GM19455 (cell line): Measurements from ENCODE around the gene FAM76A.
A peak's percentile ranks its signal among the peaks of the same experiment; 100 is the strongest.

ENCODE experiments used
- ATAC-seq: cut with Tn5 transposase; IDR thresholded peaks from one replicate; pipeline ENCODE4 v1.9.1; 2021; ENCODE audit not compliant: unreplicated experiment

Gene FAM76A

DNA sequence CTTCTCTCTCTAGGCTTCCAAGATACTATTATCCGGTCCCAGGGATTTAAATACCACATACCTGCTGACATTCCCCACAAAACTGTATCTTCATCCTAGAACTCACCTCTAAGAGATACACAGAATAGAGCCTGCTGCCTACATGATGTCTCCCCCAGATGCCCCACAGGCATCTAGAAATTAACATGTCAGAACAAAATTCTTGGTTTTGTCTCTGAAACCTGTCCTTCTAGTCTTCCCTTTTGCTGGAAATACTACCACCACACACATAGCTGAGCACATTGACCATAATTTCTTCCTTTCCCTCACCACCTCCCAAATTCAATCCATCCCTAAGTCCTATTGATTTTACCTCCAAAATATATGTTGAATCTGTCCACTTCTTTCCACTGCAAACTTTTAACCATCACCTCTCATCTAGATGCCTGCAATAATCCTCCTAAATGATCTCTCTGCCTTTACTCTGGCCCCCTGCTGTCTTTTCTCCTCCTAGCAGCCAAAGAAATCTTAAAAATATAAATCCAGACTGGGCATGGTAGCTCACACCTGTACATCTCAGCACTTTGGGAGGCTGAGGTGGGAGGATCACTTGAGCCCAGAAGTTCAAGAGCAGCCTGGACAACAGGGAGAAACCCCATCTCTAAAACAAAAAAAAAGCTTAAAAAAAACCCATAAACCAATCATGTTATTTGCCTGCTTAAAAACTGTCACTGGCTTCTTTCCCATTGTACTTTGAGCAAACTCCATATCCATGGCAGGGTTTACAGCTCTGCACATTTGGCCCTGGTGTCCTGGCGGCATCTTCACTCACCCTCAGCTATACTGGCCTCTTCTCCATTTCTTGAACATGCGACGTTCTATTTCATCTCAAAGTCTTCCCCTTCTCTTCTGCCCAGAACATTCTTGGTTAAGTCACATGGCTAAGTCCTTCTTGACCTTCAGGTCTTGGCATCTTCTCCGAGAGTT lies 6.2 kb upstream of the FAM76A start:
- ATAC-seq, result no peak

DNA sequence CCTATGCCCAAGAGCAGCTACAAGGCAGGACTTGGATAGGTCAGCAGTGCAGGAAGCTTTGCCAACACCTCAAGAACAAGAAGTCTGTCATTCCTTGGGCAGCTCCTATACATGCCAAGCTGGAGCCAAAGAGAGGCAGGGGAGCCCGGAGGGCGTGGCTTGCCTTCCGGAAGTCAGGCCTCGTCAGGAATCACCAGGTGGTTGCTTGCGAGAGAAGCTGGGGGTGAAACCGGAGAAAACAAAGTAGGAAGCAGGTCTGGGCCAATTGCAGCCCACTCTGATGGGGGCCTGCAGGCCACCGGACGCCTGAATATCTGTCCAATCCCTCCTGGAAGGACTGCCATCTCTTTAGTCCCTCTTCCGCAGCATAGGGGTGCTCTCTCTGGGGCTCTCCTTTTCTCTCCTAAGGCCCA lies 794 bp upstream of the FAM76A start:
- ATAC-seq, result no peak

DNA sequence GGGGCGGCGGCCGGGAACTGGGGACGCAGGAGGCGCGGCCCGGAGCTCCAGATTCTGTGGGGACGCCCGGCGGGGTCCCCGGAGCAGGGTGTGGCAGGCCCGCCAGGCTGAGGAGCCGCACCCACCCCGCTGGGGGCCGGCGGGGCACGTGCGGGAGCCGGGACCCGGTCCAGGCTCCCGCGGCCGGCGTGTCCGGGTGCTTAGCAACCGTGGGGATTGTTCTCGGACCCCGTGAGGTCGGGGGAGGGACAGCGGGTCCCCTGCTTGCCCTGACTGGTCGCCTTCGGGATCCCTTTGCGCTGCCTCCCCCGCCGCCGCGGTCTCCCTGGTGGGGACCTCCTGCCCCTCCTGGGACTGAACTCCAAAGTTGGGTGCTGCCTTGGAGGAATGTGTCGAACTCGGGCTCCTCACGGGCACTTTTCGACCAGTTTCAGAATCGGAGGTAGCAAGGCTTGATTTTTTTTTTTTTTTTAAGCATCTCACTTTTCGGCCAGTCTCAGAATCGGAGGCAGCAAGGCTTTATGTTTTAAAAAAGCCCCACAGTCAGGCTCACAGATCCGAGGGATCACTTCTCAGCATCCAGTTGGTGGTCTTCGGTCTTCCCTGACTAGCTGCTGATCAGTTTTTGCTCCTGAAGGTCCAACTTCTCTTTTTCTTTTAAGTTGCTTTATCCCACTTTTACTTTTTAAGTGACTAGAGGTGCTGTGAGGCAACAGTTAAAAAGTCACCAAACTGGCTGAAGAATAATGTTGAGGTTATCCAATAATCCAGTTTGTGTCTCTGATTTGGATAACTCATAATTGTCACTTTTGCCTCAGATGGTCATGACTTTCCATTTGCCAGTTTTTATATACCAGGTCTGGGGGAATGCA lies 648 bp downstream of the FAM76A start:
- peak; percentile 29 for ATAC-seq

DNA sequence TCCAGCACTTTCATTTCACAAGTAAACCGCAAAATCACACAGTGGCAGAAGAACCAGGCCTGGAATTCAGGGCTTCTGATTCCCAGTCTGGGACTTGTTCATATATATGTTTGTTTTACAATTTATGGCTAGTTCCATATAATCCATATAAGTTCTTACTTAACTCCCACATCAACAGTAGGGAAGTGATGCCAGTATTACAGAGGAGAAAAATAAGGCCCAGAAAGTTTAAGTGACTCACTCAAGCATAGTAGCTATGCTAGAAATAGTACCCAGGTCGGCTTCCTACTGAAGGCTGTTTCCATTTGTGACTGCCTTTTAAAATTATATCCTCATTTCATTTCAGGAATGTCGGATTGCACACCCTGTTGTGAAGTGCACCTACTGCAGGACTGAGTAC lies 1.4 kb downstream of the FAM76A start:
- no peak for ATAC-seq

DNA sequence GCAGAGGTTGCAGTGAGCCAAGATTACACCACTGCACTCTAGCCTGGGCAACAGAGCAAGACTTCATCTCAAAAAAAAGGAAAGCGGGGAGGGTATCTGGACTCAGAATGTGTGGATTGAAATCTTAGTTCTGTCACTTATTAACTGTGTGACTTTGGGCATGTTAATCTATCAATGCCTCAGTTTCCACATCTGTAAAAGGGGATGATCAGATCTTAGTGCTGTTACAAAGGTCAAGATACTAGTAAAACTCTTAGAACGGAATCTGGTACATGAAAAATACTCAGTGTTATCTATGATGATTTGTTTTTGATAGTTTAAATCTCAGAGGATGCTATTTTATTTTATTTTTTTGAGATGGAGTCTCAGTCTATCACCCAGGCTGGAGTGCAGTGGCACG lies 10.5 kb downstream of the FAM76A start:
- no peak for ATAC-seq

DNA sequence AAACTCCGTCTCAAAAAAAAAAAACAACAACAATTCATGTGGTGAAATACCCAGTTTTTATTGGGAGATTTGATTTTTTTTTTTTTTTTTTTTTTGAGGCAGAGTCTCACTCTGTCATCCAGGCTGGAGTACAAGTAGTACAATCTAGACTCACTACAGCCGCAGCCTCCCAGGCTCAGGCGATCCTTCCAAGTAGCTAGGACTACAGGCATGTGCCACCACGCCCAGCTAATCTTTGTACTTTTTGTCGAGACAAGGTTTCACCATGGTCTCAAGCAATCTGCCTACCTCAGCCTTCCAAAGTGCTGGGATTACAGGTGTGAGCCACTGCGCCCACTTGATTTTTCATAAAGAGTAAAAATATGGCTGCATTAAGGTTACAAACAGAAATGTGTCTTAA lies 15.4 kb downstream of the FAM76A start:
- ATAC-seq, result no peak

DNA sequence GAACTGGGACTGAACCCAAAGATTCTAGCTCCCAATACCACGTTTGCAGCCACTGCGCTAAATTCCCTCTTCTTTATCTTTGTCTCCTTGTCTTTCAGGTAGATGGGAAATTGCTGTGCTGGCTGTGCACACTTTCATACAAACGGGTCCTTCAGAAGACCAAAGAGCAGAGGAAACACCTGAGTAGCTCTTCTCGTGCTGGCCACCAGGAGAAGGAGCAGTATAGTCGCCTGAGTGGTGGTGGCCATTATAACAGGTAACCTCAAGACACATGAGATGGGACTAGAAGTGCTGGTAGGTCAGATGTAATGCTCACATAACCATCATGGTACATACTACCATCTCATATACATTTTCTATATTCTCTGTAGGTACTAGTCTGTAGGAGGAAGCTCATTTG lies 18.8 kb downstream of the FAM76A start:
- no peak for ATAC-seq

DNA sequence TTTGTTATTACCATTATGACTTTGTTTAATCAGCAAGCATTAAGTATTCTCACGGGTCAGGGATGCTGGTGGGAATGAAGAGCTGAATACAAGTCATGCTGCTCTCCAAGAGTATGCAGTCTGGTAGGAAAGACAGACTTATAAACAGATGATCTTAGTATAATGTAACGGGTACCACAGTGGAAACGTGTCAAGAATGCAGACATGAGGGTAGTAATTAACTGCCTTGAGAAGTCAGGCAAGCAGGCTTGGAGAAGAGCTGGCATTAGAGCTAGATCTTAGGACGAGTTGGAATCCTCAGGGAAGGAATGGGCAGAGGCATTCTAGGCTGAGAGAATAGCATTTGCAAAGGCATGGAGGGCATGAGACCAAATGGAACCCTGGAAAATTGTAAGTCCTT lies 19.7 kb downstream of the FAM76A start:
- no peak for ATAC-seq

DNA sequence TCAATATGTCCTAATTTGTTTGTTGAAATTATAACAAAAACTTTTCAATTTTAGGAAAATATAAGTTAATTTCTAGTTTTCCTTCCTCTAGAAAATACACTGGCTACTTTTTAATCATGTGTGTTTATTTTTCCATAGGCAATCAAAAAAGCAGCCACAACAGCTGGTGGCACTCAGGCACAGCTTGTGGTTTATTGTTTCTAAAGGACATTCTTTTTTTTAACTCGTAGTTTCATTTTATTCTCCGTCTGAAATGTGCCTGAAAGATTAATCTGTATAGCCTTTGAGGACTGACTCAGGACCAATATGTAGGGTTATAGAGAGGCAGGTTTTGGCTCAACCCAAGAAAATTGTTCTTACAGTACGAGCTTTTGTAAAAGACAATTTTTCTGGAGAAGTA lies 26.6 kb downstream of the FAM76A start:
- no peak for ATAC-seq

DNA sequence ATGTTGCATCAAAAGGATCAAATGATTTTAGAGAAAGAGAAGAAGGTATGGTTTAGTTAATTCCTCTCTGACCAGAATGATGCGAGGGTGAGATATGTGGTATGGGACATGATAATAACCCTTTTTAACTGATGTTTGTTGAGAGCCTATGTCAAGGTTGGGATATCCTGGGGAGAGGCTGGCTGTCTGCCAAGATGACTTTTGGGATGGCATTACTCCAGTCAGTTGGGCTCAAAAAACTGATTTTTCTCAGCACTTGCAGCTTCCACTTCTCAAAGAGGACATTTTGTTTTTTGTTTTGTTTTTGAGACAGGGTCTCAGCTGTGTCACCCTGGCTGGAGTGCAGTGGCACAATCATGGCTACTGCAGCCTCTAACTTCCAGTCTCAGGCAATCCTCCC lies 29.5 kb downstream of the FAM76A start:
- no peak for ATAC-seq

DNA sequence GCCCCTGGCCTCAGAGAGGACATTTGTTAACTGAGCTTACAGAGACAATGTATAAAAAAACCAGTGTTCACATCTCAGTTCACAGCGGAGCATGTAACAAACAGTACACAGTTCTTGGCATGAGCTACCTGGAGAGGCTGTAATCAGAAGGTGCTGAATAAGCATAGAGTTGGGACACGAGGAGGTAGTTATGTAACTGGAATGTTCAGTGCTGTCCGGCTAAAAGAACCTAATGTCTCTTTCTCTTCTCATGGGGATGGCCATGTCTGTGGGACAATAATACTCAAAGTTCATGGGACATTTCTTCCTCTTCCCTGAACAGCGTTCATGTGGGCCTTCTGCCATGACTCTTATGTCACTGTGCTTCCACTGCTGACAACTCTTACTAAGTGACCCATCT lies 30.1 kb downstream of the FAM76A start:
- ATAC-seq, result no peak

DNA sequence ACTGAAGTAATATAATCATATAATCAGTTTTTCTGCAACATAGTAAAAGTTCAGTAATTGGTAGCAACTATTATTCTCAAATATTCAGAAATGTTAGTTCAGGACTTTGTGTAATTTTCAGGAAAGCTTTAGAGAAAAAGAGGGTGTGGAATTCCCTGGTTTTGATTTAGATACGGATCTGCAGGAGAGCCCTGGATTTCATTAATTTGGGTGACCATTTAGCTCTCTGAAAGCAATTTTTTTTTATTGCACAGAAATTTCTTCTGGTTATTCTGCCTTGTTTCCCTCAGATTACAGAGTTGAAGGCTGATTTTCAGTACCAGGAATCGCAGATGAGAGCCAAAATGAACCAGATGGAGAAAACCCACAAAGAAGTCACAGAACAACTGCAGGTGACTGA lies 33.5 kb downstream of the FAM76A start:
- ATAC-seq, result no peak

DNA sequence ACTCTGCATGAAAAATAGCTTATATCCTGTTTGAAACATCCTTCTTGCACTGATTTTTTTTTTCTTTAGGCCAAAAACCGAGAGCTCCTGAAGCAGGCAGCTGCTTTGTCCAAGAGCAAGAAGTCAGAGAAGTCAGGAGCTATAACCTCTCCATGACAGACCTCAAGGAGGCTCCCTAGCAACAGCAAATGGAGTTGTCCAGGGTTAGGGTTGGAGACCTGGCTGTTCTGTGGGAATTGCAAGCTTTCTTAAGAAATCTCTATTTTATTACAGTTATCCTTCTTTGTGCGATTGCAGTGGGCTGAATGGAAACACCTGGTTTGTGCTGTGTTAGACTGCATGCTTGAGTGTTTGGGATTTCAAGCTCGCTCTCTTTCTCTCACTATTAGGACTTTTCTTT lies 34.7 kb downstream of the FAM76A start:
- ATAC-seq, result no peak

DNA sequence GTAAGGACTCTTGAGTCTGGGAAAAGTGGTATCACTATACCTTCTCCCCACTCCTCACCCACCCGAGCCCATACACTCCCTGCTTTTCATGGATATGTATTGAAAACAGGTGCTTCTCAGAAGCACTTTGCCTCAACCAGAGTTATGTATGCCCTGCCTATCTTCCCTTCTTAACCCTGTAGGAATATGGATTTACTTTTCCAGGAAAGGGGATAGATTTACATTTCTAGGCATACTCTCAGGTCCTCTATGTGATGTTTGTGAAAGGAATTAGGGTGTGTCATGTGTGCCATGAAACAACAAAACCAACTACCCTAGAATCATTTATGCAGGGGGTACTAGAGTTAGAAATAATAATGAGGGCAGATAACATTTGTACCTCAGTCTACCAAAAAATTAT lies 36.3 kb downstream of the FAM76A start:
- ATAC-seq, result no peak

DNA sequence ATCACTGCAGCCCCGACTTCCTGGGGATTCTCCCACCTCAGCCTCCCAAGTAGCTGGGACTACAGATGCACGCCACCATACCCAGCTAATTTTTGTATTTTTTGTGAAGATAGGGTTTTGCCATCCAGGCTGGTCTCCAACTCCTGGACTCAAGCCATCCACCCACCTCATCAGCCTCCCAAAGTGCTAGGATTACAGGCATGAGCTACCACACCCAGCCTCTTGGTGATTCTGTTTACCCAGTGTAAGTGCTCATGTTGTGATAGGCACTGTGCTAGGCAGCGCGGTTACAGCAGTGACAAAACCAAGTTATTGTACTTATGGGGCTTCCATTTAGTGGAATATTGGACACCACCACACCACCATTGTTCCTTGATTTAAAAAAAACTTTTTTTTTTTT lies 37.6 kb downstream of the FAM76A start:
- ATAC-seq, result no peak

DNA sequence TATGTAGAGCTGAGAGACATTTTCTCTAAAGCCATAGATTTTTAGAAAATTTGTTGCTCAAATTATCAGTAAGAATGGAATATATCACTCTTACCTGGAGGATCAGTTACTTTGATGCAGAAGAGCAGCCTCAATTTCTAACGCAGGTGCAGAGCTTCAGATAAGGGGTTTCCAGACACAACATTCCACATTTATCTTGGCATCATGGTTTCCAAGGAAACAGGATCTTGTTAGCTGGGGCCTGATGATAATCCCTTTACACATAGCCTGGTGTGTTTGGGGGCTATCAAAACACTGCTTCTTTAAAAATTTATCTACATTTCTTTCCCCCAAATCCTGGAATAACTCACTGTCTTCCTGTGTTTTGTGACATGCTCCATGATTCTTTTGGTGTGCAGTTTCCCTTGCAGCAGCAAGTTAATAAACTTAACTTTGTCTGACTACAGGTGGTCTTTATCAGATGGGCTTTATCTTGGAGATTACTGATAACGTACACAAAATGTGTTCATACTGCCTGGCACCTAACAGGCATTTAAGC lies 44.6 kb downstream of the FAM76A start:
- no peak for ATAC-seq

DNA sequence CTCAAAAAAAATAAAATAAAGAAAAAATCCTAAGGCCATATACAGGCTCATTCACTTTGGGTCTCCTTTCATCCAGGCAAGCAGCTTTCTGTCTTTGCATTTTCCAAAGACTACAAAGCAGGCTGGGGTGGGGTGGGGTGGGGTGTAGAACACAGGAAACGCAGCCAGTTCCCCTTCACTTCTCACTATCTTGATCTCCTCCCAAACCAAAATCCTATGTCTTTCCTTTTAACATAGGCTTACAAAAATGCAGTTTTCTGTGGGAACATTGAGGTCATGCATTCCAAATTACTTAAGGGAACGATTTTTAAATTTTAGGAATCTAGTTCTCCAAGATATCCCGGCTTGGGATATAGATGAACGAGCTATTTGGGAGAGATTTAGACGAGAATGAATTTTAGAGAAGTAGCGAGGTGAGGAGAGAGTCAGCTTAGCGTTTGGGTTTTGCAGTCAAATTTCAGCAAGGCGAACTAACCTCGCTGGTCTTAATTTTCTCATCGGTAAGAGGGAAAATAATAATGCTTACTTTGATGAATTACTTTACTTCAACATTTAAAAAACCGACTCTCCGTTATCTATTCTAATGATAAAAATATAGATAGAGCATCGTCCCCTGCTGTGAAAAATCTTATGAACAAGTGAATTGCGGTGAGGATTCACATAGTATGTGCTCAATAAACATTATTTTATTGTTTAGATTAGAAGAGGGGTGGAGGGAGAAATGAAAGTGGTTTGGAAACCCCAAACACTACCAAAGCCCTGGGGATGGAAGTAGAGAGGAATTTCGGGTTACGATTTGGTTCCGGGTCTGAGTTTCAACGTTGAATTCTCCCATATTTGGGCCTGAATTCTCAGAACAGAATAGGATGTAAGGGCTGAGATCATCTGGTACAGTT lies 46.5 kb downstream of the FAM76A start:
- no peak for ATAC-seq

DNA sequence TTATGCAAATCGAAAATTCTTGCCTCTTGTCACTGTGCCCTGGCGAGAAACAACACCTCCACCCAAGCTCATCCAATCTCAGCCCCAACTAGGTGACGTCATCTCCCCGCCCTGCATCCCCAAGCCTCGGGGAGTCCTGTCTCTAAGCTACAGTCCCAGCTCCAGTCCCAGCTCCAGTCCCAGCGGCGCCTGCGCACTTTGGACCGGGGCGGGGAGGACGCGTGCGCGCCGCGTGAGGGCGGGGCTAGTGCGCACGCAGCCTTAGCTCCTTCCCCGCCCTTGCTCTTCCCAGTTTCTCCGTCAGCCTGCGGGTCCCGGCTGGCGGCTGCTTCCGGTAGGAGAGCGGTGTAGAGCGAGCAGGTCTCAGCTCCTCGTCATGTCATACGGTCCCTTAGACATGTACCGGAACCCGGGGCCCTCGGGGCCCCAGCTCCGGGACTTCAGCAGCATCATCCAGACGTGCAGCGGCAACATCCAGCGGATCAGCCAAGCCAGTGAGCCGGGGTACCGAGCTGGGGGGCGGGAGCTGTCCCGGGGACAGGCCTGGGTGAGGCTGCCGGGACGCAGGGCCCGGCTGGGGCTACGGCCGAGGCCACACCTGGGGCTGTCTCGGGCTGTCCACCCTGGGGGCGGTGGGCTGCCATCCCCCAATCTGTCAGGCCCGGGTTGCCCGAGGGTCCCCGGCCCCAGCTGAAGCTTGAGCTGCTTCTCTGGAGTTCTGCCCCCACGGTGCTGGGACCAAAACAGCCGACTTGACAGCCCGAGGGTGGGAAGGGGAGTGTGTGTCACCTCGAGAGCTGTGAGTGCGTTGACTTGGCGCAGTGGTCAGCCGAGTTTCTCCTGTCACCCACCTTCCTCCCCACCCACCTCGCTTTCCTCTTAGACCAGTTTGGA lies 47.4 kb downstream of the FAM76A start, which contains the start of gene STX12:
Gene STX12 (plus strand): TSS at position 288 of the 894 bp plus-strand sequence. CDS start 89 bp downstream, at position 377.
- peak; percentile 94 for ATAC-seq

DNA sequence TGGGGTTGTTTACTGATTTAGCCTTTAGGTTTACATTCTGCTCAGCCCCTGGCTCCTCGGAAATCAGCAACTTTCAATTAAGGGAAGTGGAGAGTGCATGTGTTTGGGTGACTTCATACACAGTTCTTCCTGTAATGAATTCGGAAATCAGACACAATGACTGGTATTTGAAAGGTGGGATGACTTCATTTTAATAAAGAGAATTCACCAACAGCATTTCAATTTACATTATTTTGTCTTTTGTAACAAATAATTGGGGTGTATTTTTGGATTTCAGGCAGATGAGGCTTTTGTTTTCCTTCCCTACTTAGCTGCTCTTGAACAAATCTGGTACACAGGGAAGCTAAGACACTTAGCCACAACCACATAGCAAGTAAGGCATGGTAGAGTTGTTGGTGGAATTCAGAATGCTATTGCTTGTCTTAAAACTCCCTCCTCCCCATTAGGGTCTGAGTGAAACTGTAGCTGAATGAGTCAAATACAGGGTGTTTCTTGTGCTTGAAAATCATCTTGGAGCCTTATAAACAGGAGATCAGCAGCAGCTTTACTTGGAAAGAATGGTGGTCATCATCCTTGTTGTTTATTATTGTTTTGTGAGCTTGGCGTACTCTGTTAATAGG lies 48.2 kb downstream of the FAM76A start:
- no peak for ATAC-seq
